ENCODE measurements around the gene C2CD2.

Gene C2CD2

DNA sequence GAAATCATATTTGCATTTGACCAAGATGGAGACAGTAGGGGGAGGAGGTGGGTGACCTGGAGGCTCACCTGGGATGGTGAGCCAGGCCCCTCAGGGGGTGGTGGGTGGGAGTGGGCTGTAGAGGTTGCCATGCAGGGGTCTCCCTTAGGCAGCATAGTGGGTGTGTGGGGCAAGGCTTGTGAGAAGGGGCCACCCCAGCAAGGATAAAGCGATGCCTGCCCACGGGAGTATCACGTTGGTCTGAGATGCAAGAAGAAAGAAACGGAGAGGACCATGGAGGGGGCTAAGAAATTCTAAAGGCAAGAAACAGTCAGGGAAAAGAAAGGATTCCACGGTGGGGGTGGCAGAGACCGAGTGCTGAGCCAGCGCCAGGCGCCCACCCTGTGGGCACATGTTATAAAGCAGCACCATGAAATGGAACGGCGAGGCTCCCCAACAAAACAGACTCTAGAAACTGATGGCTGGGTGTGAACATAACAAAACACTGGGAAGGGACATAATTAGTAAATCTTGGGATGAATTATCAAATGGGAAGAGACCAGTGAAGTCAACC lies 11.7 kb upstream of the C2CD2 start:
- CTCF ChIA-PET = no interaction called here
- TF ChIP-seq, protein P1, sequence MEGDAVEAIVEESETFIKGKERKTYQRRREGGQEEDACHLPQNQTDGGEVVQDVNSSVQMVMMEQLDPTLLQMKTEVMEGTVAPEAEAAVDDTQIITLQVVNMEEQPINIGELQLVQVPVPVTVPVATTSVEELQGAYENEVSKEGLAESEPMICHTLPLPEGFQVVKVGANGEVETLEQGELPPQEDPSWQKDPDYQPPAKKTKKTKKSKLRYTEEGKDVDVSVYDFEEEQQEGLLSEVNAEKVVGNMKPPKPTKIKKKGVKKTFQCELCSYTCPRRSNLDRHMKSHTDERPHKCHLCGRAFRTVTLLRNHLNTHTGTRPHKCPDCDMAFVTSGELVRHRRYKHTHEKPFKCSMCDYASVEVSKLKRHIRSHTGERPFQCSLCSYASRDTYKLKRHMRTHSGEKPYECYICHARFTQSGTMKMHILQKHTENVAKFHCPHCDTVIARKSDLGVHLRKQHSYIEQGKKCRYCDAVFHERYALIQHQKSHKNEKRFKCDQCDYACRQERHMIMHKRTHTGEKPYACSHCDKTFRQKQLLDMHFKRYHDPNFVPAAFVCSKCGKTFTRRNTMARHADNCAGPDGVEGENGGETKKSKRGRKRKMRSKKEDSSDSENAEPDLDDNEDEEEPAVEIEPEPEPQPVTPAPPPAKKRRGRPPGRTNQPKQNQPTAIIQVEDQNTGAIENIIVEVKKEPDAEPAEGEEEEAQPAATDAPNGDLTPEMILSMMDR (IDR thresholded peaks at IDR 0.05; ENCODE audit: control extremely low read depth, extremely low read depth, low read depth, missing control alignments) = no peak
- POLR2A ChIA-PET = no interaction called here
- no peak for DNase-seq (ENCODE audit: extremely low spot score)

DNA sequence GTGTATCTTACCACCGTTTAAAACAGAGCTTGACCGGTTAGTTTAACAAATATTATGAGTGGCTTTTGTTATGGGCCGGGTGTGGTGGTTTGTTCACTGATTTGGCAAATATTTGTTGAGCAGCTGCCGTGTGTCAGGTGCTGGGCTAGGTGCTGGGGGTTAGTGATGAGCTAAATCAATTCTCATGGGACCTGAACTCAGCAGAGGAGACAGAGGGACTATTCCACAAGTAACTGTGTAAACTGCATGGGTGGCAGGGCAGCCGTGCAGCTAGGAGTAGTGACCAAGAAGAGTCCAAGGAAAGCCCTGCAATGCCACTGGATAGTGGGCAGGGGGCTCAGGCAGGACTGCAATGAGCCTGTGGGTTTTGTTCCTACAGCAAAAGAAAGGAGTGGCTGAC lies 11.2 kb upstream of the C2CD2 start:
- no peak for DNase-seq (ENCODE audit: extremely low spot score)
- CTCF ChIA-PET = no interaction called here
- TF ChIP-seq, protein P1 (IDR thresholded peaks at IDR 0.05; ENCODE audit: control extremely low read depth, extremely low read depth, low read depth, missing control alignments) = no peak
- POLR2A ChIA-PET = no interaction called here

DNA sequence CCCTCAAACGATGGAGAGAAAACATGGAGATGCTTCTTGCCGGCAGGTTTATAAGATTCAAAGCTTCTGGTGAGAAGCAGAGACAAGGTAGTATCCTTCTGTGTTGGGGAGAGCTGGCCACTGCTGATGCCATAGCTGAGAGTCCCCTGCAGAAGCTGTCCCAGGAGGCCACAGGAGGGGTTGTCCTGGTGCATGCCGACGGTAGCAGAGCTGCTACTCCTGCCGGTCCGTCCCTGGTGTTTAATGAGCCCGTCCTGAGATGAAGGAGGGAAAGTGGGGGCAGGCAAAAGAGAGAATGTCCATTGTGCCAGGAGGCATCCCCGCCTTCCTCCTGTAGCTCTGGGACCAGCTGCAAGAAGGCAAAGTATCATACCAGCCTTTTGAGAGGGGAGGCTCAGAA lies 10.4 kb upstream of the C2CD2 start:
- CTCF ChIA-PET = no interaction called here
- DNase-seq (ENCODE audit: extremely low spot score) = no peak
- POLR2A ChIA-PET = no interaction called here
- TF ChIP-seq, protein P1 (IDR thresholded peaks at IDR 0.05; ENCODE audit: control extremely low read depth, extremely low read depth, low read depth, missing control alignments) = no peak

GRCh38 chr21:41962425-41962966 lies 8.7 kb upstream of the C2CD2 start:
- POLR2A ChIA-PET = no interaction called here
- no peak for DNase-seq (ENCODE audit: extremely low spot score)
- TF ChIP-seq, protein P1 (IDR thresholded peaks at IDR 0.05; ENCODE audit: control extremely low read depth, extremely low read depth, low read depth, missing control alignments) = no peak
- CTCF ChIA-PET = no interaction called here

DNA sequence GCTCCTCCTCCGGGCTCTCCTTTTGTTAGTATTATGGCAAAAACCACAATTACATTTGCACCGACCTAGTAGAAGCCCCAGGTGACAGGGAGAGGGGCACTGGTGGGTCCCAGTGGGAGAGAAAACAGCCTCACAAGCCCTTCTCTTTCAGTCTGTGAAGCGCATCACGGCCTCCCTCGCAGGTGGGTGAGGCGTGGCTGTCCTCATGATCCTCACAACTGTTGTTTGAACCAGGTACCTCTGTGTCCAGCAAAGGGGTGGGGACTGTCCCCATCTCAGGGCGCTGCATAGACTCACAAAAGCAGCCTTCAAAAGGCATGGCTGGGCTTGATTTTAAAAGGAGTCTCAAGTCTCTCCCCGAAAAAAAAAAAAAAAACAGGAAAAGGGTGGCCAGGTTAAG lies 7.9 kb upstream of the C2CD2 start:
- no peak for DNase-seq (ENCODE audit: extremely low spot score)
- ChIA-PET CTCF (interaction anchor here (0.8 to 1.8 kb wide), 4 partner anchors 9 to 146 kb away, joined by 3 to 6 read pairs (median 4); no protein-coding TSS in a partner anchor), POLR2A (no interaction called here)
- TF ChIP-seq, protein P1 (IDR thresholded peaks at IDR 0.05; ENCODE audit: control extremely low read depth, extremely low read depth, low read depth, missing control alignments) = no peak

GRCh38 chr21:41961282-41961701 lies 7.5 kb upstream of the C2CD2 start:
- CTCF ChIA-PET = interaction anchor here (0.8 to 1.8 kb wide), 4 partner anchors 9 to 147 kb away, joined by 3 to 6 read pairs (median 4); no protein-coding TSS in a partner anchor
- DNase-seq (ENCODE audit: extremely low spot score) = no peak
- TF ChIP-seq, protein P1 (IDR thresholded peaks at IDR 0.05; ENCODE audit: control extremely low read depth, extremely low read depth, low read depth, missing control alignments) = no peak
- POLR2A ChIA-PET = no interaction called here

Data from GM10248 (cell line).